ENCODE results near the gene LPP. TPM values are rescaled to one million over a fixed set of nuclear protein-coding genes. Genes with fewer than 3 reads are reported as not detected.

LPP gene
- total RNA-seq, 1 donor from 2014 or later, result 93.9 TPM

DNA sequence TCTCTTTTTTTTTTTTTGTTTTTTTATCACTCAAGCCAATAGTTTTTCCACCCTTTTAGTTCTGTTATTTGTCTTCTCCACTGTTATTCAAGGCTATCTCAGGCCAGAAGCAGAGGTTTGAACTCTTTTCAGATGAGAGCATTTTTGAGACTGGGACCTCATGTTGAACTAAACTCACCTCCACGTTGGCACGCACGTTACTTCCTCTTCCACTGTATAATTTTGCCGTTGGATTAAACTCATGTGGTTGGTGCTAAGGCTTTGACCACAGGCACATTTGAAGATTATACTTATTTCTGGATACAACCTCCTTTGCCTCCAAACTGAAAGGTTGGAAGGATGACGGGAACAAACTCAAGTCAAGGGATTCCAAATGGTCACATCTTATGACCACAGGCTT is 516.5 kb downstream of the LPP start:
- TF ChIP-seq, protein P1, sequence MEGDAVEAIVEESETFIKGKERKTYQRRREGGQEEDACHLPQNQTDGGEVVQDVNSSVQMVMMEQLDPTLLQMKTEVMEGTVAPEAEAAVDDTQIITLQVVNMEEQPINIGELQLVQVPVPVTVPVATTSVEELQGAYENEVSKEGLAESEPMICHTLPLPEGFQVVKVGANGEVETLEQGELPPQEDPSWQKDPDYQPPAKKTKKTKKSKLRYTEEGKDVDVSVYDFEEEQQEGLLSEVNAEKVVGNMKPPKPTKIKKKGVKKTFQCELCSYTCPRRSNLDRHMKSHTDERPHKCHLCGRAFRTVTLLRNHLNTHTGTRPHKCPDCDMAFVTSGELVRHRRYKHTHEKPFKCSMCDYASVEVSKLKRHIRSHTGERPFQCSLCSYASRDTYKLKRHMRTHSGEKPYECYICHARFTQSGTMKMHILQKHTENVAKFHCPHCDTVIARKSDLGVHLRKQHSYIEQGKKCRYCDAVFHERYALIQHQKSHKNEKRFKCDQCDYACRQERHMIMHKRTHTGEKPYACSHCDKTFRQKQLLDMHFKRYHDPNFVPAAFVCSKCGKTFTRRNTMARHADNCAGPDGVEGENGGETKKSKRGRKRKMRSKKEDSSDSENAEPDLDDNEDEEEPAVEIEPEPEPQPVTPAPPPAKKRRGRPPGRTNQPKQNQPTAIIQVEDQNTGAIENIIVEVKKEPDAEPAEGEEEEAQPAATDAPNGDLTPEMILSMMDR (conservative IDR thresholded peaks at IDR 0.05; ENCODE audit: low read depth, low read length), result no peak
- DNase-seq (ENCODE audit: low read depth), result no peak
- no peak overlapping the region for H3K4me3 ChIP-seq (ENCODE audit: low read depth, low read length)

DNA sequence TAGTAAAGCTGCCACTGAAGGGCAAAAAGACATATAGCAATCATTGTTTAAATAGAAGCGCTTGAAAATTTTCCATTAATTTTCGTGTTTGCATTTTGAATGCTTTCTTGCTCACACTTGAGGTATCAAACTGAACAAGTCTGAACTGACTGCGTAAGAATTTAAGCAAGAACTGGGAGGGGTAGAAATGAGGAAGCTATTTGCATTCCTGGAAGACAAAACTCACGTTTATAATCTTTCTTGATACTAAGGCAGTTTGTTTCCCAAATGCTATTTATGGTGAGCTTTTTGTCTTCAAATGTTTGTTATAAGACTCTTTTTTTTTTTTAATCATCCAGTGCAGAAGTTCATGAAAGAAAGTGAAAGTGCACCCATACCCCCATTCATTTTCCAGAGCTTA is 518.0 kb downstream of the LPP start:
- no peak for DNase-seq (ENCODE audit: low read depth)
- no peak overlapping the region for H3K4me3 ChIP-seq (ENCODE audit: low read depth, low read length)
- TF ChIP-seq, protein P1 (conservative IDR thresholded peaks at IDR 0.05; ENCODE audit: low read depth, low read length), result no peak

DNA sequence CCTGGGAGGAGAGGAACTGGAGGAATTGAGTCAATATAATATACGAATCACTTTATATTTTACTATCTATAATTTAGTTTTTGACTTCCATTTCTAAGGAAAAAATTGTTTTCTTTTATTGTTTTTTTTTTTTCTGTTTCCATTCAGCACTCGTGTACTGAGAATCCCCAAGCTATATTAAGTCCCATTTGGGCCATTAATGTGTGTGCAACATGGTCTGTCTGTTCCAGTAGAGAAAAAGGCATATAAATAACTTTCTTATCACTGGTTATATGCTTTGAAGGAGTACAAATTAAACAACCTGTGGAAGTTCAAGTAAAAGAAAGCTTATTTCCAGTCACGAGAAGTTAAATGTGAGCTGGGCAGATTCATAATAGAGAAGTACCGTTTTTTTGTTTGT is 518.9 kb downstream of the LPP start:
- no peak overlapping the region for H3K4me3 ChIP-seq (ENCODE audit: low read depth, low read length)
- TF ChIP-seq, protein P1 (conservative IDR thresholded peaks at IDR 0.05; ENCODE audit: low read depth, low read length), result no peak
- DNase-seq (ENCODE audit: low read depth), result no peak

DNA sequence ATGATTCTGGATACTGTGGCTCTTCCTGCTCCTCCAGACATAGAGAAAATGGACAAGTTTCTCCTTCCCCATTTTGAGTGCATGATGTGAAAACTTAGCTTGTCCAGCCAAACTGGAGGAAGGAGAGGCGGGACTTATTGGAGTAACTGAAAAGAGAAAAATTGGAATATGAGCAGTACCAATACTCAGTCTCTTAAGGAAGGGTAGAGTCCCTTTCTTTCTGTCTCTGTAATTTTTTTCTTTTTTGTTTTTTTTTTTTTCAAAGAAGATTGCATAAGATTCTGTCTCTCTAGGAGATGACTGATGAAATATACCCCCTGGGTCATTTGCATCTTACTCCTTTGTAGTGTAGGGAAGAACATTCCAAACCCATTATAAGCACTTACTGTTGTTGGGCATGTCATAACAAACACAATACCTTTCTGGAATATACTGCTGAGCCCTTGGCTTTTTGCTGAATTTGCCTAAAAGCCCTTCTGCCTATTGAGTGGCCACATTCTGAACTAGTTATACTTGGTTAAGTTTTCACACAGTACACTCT is 519.8 kb downstream of the LPP start:
- peak; percentile 92 for DNase-seq (ENCODE audit: low read depth)
- TF ChIP-seq, protein P1 (conservative IDR thresholded peaks at IDR 0.05; ENCODE audit: low read depth, low read length), result no peak
- H3K4me3 ChIP-seq (ENCODE audit: low read depth, low read length), result no peak overlapping the region

DNA sequence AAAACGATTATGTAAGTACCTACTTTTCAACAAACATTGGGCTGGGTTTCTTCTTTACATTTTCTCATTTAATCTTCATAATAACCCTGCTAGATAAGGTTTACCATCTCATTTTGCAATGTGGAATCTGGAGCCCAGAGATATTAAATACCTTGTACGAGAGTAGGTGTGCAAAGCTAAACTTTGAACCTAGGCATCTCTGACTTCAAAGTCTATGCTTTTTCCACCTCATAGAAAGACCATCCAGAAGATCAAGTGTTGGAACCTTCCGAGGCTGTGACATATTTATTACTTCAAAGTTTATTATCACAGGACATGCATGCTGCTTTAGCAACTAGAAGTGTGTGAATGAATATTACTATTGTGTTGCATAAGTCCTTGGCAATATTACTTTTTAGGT is 520.6 kb downstream of the LPP start:
- DNase-seq (ENCODE audit: low read depth), result no peak
- TF ChIP-seq, protein P1 (conservative IDR thresholded peaks at IDR 0.05; ENCODE audit: low read depth, low read length), result no peak
- H3K4me3 ChIP-seq (ENCODE audit: low read depth, low read length), result no peak overlapping the region

DNA sequence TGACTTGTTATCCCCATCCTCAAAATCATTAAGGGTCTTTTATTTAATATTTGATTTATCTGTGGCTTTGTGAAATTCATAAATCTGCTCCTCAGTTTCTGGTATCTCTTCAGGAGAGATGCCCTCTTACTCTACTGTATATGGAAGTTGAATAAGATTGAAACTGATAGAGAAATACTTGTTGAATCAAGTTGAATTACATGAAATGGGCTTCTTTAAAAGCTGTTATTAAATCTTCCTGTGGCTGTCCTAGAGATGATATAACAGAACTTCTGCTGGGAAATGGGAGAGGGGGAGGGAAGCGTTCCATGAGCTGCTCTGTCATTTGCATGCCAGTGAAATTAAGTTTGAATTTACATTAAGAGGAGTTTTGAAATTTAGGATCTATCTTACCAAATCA is 523.4 kb downstream of the LPP start:
- TF ChIP-seq, protein P1 (conservative IDR thresholded peaks at IDR 0.05; ENCODE audit: low read depth, low read length), result no peak
- H3K4me3 ChIP-seq (ENCODE audit: low read depth, low read length), result no peak overlapping the region
- DNase-seq (ENCODE audit: low read depth), result no peak

DNA sequence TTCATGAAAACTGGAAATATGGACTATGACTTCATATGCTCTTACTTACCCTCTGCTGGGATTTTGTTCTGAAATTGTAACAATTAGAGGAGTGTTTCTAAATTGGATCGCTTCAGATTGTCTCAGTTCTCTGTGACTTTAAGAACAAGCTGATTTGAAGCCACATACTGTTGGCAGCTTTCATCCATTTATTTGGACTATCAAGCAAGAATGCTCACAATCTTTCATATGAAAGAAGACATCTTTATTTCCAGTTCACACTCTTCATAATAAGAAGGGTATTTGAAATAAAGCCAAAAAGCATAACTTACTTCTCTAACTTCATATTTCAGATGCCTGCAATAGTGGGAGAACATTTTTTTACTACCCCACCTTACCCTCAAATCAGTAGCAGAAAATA is 526.2 kb downstream of the LPP start:
- TF ChIP-seq, protein P1 (conservative IDR thresholded peaks at IDR 0.05; ENCODE audit: low read depth, low read length), result no peak
- H3K4me3 ChIP-seq (ENCODE audit: low read depth, low read length), result no peak overlapping the region
- DNase-seq (ENCODE audit: low read depth), result no peak
